ENCODE data around the gene PIP5K1B.

PIP5K1B gene

DNA sequence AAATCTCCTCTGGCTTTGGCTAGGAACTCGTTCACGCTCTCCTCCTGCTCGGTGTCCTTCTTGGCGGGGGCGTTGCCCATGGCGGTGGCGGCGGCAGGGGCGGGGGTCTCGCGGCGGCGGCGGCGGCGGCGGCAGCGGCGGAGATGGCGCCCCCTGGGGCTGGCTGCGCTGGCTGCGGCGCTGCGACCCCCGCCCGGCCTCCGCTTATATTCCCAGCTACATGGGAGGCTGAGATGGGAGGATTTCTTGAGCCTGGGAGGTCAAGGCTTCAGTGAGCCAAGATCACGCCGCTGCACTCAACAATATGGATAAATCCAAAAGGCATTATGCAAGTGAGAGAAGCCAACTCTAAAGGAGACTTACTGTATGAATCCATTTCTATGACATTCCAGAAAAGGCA, 309.0 kb downstream of the PIP5K1B start, which contains the start of gene PRKACG:
TSS of gene PRKACG (minus strand) at position 101 of the 400 bp plus-strand sequence. CDS start at position 80, 21 bp downstream.
- H3K9me3 Mint-ChIP-seq = no peaks in the 10 kb centered on the region
- TF ChIP-seq CTCF (IDR thresholded peaks at IDR 0.05; ENCODE audit: unreplicated experiment in 3 of 3) = no peak
- no peak within 1 kb of the TSS for H3K27ac Mint-ChIP-seq
- no peaks in the 10 kb centered on the region for H3K4me1 Mint-ChIP-seq
- peaks cover 21% of the 10 kb centered on the region for H3K27me3 Mint-ChIP-seq (ENCODE audit: low read depth)
- H3K4me3 Mint-ChIP-seq = no peak within 1 kb of the TSS
- H3K36me3 Mint-ChIP-seq (ENCODE audit: low read depth) = no peaks in the 10 kb centered on the region

DNA sequence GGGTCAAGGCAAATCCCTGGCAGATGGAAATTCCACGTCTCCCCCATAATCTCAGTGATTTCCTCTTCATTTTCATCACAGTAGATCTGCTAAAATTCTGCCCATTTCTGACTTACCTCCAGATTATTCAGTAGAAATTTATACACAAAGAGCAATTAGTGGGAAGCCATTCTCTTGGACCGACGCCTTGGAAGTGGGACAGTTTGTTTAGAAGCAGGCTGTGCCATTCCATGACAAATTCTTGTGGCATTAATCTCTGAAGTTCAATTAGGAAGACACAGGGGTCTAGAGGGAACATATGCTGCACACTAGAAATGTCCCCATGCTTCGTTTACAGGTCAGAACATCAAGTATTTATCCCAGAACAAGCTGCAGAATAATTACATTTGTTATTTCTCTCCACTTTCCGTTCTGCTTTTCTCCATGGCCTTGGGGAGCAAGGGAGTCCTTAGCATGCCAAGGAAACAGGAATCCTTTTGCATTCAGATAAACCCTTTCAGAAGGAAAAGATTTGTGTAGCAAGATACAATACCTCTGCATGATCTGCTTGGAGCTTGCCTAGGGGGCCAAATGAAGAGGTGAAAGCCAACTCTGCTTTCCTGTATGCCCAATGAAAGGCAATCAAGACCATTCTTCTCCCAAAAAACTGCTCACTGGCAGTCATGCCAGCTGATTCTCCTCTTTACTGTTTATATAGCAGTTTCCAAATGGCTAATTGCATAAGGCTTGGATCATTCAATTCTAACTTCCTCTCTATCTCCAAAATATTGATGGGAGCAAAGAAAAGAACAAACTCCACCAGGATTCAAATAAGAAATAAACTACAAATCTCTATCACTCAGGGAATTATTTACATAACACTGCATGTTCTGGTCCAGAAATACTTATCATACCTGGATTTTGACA, 311.4 kb downstream of the PIP5K1B start:
- peaks cover 20% of the 10 kb centered on the region for H3K27me3 Mint-ChIP-seq (ENCODE audit: low read depth)
- TF ChIP-seq CTCF (IDR thresholded peaks at IDR 0.05; ENCODE audit: unreplicated experiment in 3 of 3) = no peak

GRCh38 chr9:69018737-69019136, 313.7 kb downstream of the PIP5K1B start:
- H3K4me3 Mint-ChIP-seq = no peak overlapping the region
- peaks cover 14% of the 10 kb centered on the region for H3K27me3 Mint-ChIP-seq (ENCODE audit: low read depth)
- TF ChIP-seq CTCF (IDR thresholded peaks at IDR 0.05; ENCODE audit: unreplicated experiment in 3 of 3) = no peak
- H3K4me1 Mint-ChIP-seq = no peaks in the 10 kb centered on the region
- no peak overlapping the region for H3K27ac Mint-ChIP-seq
- H3K36me3 Mint-ChIP-seq (ENCODE audit: low read depth) = no peaks in the 10 kb centered on the region
- H3K9me3 Mint-ChIP-seq = no peaks in the 10 kb centered on the region

More for the DNA sequence above, 311.4 kb downstream of the PIP5K1B start:
- Mint-ChIP-seq H3K27ac (no peak overlapping the region), H3K36me3 (ENCODE audit: low read depth) (no peaks in the 10 kb centered on the region), H3K9me3 (no peaks in the 10 kb centered on the region), H3K4me3 (no peak overlapping the region), H3K4me1 (no peaks in the 10 kb centered on the region)

GRCh38 chr9:69019808-69020207, 314.8 kb downstream of the PIP5K1B start:
- H3K27ac Mint-ChIP-seq = no peak overlapping the region
- H3K27me3 Mint-ChIP-seq (ENCODE audit: low read depth) = peaks cover 9% of the 10 kb centered on the region
- H3K4me3 Mint-ChIP-seq = no peak overlapping the region
- no peaks in the 10 kb centered on the region for H3K36me3 Mint-ChIP-seq (ENCODE audit: low read depth)
- no peaks in the 10 kb centered on the region for H3K4me1 Mint-ChIP-seq
- no peaks in the 10 kb centered on the region for H3K9me3 Mint-ChIP-seq
- TF ChIP-seq CTCF (IDR thresholded peaks at IDR 0.05; ENCODE audit: unreplicated experiment in 3 of 3) = no peak

- Mint-ChIP-seq H3K27ac (no peak overlapping the region), H3K36me3 (ENCODE audit: low read depth) (no peaks in the 10 kb centered on the region), H3K27me3 (ENCODE audit: low read depth) (peaks cover 9% of the 10 kb centered on the region), H3K4me3 (no peak overlapping the region), H3K9me3 (no peaks in the 10 kb centered on the region), H3K4me1 (no peaks in the 10 kb centered on the region)
- TF ChIP-seq CTCF (IDR thresholded peaks at IDR 0.05; ENCODE audit: unreplicated experiment in 3 of 3) = no peak
Measured at GRCh38 chr9:69020301-69021145, 315.5 kb downstream of the PIP5K1B start.
